DMS 273 (cell line): ENCODE data around the gene PGA4.
"Not testable (repeated sequence)": the region's sequence is repeated elsewhere in the genome, so short reads cannot be mapped to it uniquely, and the experiment has no call there.

Experiments used
- DNase-seq: peaks from one replicate; lab custom pipeline; 2025; ENCODE audit not compliant: unreplicated experiment; lab: John Stamatoyannopoulos, UW

PGA4 gene

DNA sequence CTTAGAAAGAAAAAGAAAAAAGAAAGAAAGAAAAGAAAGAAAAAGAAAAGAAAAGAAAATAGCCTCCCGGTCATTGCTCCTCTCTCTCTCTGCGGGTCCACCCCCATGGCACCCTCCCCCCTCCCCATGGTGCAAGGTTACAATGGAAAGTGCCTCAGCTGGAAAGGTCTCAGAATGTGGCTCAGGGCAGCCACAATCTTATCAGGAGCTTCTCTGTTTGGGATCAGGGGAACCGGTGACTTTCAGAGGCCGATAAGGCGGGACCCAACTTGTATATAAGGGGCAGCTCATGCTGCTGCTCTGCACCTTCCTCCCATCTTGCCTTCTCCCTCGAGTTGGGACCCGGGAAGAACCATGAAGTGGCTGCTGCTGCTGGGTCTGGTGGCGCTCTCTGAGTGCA, at the start of gene PGA4:
PGA4 (plus strand) TSS at position 301 of the 400 bp plus-strand sequence; CDS start at position 355, 54 bp downstream.
- not testable (repeated sequence) for DNase-seq

GRCh38 chr11:61172356-61172755, 49.8 kb upstream of the PGA4 start:
- DNase-seq = no peak

DNA sequence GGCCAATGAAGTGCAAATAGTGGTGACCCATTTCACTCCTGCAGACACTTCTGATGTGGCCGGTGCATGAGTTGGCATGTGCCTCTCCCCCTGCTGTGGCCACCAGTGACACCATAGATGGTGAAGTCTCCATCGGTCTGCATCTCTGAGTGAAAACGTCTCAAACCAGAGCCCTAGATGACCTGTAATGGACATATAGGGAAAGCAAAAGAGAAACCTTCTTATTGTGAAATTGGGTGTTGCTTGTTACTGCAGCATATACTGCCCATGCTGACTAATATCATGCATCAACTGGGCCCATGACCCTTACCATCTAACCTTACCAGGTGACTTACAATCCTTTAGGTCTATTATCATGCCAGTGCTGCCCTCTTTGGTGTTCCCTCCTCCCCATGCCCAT, 49.3 kb upstream of the PGA4 start:
- no peak for DNase-seq

GRCh38 chr11:61173456-61173855, 48.7 kb upstream of the PGA4 start:
- DNase-seq = peak; percentile 65

GRCh38 chr11:61174273-61174672, 47.9 kb upstream of the PGA4 start:
- DNase-seq = no peak

GRCh38 chr11:61174949-61175348, 47.2 kb upstream of the PGA4 start:
- no peak for DNase-seq

DNA sequence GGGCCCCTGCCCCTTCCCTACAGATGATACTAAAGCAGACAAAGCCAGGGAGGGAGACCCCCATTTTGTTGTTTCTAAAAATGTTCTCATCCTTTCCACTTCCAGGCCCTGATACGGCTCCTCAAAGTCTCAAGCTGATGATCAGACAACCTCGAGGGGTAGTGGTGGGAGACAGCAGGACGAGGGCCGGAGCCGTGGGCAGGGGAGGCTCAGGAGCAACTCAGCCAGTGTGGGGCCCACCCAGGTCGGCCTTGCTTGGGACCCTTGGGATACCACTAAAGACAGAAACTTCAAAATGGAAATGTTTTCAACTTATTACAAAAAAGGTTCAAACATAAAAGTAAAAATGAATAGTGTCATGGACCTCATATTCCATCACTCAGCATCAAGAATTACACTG, 45.7 kb upstream of the PGA4 start:
- no peak for DNase-seq

- DNase-seq = not testable (repeated sequence)
Observed at GRCh38 chr11:61180205-61180604, 41.9 kb upstream of the PGA4 start.

GRCh38 chr11:61181489-61181888, 40.7 kb upstream of the PGA4 start:
- DNase-seq = no peak

- DNase-seq = no peak
Observed at GRCh38 chr11:61183645-61184044, 38.5 kb upstream of the PGA4 start.

DNA sequence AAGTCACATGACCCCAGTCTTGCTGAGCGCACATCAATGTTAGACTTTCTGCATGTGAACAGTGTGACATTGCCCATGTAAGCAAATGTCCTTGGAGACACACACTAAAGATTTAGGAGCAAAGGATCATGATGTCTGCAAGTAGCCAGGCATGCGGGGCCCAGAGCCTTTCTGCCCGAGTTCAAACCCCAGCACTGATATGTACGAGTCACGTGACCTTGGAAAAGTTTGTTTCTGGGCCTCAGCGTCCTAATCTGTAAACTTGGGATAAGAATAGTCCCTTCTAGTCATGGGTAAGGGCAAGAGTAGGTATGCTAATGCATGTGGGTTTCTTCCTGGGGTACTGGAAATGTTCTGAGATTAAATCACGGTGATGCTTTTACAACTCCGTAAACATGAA, 35.6 kb upstream of the PGA4 start:
- no peak for DNase-seq

GRCh38 chr11:61187505-61188130, 34.5 kb upstream of the PGA4 start:
- peak; percentile 87 for DNase-seq

GRCh38 chr11:61189933-61190332, 32.2 kb upstream of the PGA4 start:
- DNase-seq = no peak

- DNase-seq = peak; percentile 79
Observed at GRCh38 chr11:61193596-61193995, 28.6 kb upstream of the PGA4 start.

GRCh38 chr11:61194169-61194671, 27.9 kb upstream of the PGA4 start:
- peak; percentile 33 for DNase-seq

DNA sequence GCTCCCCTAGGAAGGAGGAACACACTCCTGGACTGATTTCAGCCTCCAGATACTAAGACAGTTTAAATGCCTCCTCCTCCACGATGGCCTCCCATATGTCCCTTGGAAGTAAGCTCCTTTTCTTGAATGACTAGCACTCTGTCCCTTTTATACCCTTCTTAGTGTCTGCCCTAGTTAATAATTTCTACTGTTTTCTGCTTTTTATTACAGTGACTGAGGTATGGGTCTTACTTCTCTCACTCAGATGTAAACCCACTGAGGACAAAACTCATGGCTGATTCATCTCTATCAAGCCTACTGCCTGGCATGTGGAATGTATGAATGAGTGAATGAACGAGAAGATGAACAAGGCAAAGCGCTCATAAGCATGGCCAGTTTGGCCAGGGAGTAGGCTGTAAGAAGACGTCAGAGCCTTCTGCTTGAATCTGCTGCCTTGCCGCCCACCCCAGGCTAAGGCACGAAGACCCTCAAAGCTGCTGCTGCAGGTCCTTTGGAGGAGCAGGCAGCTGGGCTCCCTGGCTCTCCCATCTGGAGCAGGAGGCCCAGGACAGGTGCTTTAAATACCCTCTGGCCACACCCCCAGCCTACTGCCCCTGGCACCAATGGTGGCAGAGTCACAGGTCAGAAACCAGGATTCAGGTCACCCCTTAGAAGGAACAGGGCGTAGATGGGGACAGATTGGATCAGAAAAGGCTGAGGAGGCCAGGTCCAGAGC, 27.0 kb upstream of the PGA4 start:
- DNase-seq = no peak

GRCh38 chr11:61195719-61196118, 26.4 kb upstream of the PGA4 start:
- DNase-seq = no peak

DNA sequence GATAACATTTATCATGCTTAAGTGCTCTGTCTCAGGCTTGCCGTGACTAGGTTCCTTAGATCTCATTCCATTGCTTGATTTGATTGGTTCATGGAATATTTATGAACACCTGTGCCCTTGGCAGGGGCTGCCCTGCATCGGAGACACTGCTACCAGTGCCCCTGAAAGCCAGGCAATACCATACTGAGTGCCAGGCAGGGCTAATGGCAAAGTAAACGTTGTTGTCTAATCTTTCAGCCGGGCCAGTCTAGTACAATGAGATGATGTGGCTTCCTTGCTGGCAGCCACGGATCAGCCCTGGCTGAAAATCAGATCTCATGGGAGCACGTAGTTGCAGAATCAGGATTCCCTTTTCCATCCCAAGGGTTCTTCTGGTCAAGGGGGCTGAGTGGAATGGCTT, 23.8 kb upstream of the PGA4 start:
- peak; percentile 27 for DNase-seq

- DNase-seq = no peak
Observed at GRCh38 chr11:61198948-61199523, 23.1 kb upstream of the PGA4 start.

DNA sequence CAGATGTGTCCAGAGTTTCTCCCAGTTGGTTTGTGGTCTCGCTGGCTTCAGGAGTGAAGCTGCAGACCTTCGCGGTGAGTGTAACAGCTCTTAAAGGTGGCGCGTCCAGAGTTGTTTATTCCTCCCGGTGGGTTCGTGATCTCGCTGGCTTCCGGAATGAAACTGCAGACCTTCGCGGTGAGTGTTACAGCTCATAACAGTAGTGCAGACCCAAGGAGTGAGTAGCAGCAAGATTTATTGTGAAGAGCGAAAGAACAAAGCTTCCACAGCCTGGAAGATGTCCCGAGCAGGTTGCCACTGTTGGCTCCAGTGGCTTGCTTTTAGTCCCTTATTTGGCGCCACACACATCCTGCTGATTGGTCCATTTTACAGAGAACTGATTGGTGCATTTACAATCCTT, 20.7 kb upstream of the PGA4 start:
- DNase-seq = no peak

GRCh38 chr11:61202950-61203746, 19.0 kb upstream of the PGA4 start, which contains the start of gene PGA3:
Gene PGA3, plus strand, starts transcription at chr11:61203515. Its CDS starts 50 bp downstream, at chr11:61203565.
- DNase-seq = not testable (repeated sequence)
